ENCODE data around the gene SART3. TPM values are rescaled to one million over a fixed set of nuclear protein-coding genes. Genes with fewer than 3 reads are reported as not detected.

SART3 gene
- total and polyA plus RNA-seq, 10 of the 15 experiments (the other 5 are each of a cell fraction or from before 2014, with no cell fraction given), result 8.8 to 179 (median 54.9) TPM

GRCh38 chr12:108560752-108561719, at the start of gene SART3 (continued):
- TF ChIP-seq, protein P1, sequence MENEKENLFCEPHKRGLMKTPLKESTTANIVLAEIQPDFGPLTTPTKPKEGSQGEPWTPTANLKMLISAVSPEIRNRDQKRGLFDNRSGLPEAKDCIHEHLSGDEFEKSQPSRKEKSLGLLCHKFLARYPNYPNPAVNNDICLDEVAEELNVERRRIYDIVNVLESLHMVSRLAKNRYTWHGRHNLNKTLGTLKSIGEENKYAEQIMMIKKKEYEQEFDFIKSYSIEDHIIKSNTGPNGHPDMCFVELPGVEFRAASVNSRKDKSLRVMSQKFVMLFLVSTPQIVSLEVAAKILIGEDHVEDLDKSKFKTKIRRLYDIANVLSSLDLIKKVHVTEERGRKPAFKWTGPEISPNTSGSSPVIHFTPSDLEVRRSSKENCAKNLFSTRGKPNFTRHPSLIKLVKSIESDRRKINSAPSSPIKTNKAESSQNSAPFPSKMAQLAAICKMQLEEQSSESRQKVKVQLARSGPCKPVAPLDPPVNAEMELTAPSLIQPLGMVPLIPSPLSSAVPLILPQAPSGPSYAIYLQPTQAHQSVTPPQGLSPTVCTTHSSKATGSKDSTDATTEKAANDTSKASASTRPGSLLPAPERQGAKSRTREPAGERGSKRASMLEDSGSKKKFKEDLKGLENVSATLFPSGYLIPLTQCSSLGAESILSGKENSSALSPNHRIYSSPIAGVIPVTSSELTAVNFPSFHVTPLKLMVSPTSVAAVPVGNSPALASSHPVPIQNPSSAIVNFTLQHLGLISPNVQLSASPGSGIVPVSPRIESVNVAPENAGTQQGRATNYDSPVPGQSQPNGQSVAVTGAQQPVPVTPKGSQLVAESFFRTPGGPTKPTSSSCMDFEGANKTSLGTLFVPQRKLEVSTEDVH (IDR thresholded peaks at IDR 0.05; ENCODE audit: low read depth, partially characterized antibody), result peak; percentile 96
- 0 out of 2 replicates have a peak, but pooled peaks have one; percentile 7 for TF ChIP-seq BCL11A (IDR thresholded peaks at IDR 0.05; ENCODE audit: low read depth, low read length)
- TF ChIP-seq YY1 (IDR thresholded peaks at IDR 0.05; ENCODE audit: low read depth, low read length), result peak; percentile 98
- no peak for TF ChIP-seq EGR1 (IDR thresholded peaks at IDR 0.05; ENCODE audit: borderline replicate concordance in 1 of 2, low read depth in 2 of 2, low read length in 2 of 2)
- TF ChIP-seq ELK1 (IDR thresholded peaks at IDR 0.05; ENCODE audit: low read depth, low read length), result 0 out of 2 replicates have a peak, but pooled peaks have one; percentile 12
- peak; percentile 76 for TF ChIP-seq MYC (IDR thresholded peaks at IDR 0.05; ENCODE audit: insufficient read depth, insufficient read length, insufficient replicate concordance, low read length, severe bottlenecking)
- no peak for TF ChIP-seq BMI1 (IDR thresholded peaks at IDR 0.05; ENCODE audit: borderline replicate concordance)
- no peak for TF ChIP-seq GABPA (IDR thresholded peaks at IDR 0.05; ENCODE audit: low read depth)
- TF ChIP-seq CEBPZ (IDR thresholded peaks at IDR 0.05; ENCODE audit: low read depth, low read length), result no peak
- peak; percentile 82 for TF ChIP-seq NR2C1 (IDR thresholded peaks at IDR 0.05)
- TF ChIP-seq PAX5 (IDR thresholded peaks at IDR 0.05; ENCODE audit: borderline replicate concordance, low read depth, low read length), result no peak
- TF ChIP-seq FOXM1 (IDR thresholded peaks at IDR 0.05; ENCODE audit: low read depth, low read length), result no peak
- no peak for TF ChIP-seq NR2C2 (IDR thresholded peaks at IDR 0.05; ENCODE audit: borderline replicate concordance, control insufficient read depth, insufficient read length, low read depth)
- peak; percentile 59 for TF ChIP-seq CHD2 (IDR thresholded peaks at IDR 0.05; ENCODE audit: borderline replicate concordance, low read depth, low read length)
- TF ChIP-seq FOS (IDR thresholded peaks at IDR 0.05; ENCODE audit: borderline replicate concordance, extremely low read depth, insufficient read length), result no peak
- TF ChIP-seq, protein P2, sequence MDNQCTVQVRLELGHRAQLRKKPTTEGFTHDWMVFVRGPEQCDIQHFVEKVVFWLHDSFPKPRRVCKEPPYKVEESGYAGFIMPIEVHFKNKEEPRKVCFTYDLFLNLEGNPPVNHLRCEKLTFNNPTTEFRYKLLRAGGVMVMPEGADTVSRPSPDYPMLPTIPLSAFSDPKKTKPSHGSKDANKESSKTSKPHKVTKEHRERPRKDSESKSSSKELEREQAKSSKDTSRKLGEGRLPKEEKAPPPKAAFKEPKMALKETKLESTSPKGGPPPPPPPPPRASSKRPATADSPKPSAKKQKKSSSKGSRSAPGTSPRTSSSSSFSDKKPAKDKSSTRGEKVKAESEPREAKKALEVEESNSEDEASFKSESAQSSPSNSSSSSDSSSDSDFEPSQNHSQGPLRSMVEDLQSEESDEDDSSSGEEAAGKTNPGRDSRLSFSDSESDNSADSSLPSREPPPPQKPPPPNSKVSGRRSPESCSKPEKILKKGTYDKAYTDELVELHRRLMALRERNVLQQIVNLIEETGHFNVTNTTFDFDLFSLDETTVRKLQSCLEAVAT (IDR thresholded peaks at IDR 0.05), result peak; percentile 85
- TF ChIP-seq CEBPB (IDR thresholded peaks at IDR 0.05; ENCODE audit: borderline replicate concordance in 1 of 2, low read depth in 2 of 2, low read length in 2 of 2), result no peak
- TF ChIP-seq TCF12 (IDR thresholded peaks at IDR 0.05; ENCODE audit: low read depth, low read length), result 0 out of 2 replicates have a peak, but pooled peaks have one; percentile 30

Data from GM12878 (cell line).